ENCODE results near the gene AHRR.
"Not testable (repeated sequence)": the region's sequence is repeated elsewhere in the genome, so short reads cannot be mapped to it uniquely, and the experiment has no call there.

AHRR gene

DNA sequence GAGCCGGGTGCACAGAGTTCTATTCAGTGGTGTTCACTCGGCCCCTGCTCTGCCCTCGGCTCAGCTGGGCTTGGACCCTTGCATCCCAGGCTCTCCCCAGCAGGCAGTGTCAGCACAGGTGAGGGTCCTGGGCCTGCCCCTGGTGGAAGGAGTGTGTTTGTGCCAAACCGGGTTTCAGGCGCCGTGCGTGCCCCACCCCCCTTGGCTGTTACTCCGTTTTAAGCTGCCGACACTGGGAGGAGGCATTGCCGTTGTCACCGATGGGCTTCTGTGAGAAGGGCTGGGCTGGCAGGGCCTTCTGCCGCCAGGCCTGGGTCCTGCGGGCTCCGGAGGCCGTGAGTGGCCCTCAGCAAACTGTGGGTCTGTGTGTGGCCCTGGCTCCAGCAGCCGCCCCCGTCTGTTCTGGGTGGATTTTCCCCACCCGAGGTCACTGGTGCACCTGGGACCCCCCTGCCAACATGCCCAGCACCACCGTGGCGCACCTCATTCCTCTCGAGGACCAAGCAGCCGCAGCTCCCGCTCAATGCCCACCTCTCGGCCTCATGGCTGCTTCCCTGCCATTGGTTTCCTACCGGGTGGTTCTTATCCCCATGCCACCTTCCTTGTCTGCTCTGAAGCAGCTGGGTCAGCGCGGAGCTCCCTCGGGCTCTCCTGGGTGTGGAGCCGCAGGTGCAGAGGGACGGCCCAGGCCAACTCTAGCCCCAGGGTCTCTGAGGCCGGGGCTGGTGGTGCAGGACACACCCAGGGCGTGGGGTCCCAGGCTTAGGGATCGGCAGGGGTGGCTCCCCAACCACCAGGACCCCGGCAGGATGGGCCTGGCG, 77.2 kb downstream of the AHRR start:
- ATAC-seq = no peak

DNA sequence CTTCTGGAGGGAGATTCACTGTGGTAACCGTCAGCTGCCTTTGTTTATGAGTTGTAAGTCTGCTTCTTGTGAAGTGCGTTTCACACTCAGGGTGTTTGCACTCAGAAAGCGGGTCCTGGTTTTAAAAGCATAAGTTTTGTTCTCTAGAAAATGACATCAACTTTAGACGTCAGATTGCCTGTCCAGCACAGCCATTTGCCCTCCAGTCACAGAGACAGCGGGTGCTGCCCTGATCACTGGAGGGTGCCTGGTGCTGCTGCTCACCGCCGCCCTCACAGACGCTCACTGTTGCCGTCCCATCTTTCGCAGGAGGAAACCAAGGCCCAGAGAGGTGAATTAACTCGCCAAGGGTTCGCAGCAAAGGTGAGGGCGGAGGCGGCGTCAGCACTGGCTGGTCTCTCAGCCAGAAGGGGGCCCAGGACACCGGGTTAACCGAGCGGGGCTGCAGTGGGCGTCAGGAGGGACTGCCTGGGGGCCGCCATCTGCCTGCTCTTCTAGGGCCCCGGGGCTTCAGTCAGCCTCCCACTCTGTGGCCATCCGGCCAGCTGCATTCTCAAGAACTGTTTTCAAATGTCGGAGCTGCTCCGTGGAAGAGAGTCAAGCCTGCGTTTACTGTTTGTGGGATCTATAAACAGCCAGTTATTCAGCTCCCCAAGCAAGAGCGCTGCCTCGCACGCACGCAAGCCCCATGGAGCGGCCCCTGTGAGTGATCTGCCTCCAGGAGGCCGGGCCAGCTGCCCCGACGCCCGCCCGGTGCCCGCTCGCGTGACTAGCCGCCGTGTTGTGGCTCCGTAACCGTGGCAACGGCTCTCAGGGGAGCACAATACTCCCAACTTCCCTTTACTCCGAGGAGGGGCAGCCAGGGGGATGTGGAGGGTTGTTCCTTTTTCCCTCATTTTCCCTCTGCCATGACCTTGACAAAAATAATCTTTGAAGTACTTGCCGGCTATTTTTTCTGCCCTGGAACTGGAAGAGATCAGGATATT, 78.1 kb downstream of the AHRR start:
- peak; percentile 81 to 86 for ATAC-seq

DNA sequence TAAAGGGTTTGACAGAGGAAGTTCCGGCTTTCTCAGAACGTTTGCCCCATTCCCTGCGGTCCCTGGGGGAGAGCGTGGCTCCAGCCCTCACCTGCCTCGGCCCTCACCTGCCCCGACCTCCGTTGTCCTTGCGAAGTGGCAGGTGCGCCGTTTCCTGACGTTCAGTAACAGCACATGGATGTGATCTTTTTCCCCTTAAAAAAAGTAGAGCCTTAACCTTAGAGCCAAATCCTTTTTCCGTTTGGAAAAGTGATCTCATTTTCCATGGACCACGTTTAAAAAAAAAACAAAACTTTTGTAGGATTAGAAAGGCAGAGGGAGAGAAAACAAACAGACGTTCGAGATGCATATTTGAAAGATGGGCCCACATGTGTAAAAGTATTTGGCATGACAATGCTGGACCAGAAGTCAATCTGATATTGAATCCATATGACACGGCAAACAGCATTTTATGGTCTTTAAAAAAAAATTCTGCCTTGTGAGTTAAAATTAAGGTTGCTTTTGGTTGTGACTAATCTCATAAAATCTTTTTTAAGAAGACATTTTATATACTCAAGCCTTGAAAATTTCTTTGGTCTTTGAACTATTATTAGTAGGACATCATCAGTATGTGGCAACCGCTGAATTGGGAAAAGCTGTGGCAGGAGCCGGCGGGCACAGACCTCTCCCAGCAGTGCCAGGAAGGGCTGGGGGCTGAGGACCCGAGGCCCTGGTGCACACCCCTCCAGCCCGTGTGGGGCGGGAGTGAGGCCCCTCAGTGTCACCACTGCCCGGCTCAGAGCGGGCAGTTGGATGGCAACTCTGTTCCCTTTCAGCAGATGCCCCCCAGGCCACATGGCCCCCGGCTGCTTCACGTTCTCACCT, 79.0 kb downstream of the AHRR start:
- no peak for ATAC-seq

DNA sequence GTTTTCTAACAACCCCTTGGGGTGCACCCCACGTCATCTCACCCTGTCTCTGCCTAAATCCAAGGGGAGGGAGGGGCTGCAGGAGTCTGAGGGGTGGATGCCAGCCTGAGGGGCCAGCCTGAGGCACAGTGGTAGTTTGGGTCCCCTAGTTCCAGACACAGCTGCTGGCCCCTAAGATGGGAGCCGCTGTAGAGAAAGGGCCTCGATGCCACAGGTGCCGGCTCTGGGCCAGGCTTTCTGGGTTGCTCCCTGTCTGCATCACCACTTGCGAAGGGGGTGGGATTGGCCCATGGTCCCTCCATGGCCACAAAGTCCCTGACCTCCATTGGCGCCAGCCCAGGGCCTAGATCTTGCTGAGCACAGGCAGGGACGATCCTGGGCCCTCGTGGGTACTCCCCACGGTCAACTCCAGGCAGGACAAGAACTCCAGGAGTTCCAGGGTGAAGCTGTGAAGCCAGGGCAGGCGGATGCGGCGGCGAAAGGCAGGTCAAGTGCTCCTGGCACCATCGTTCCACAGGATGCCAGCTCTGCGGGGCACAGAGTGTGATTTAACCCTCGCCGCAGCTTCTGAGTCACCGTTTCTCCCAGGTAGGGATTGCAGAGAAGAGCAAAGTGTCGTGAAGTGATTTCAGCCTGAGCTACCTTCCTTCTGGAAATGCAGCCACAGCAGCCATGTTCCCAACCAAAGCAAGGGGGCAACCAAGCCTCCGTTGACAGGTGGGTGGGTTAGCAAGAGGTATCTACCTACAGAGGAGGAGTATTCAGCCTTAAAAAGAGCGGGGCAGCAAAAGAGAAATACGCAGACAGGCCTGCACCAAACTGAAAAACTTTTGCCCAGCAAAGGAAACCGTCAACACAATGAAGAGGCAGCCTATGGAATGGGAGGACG, 79.9 kb downstream of the AHRR start:
- no peak for ATAC-seq

DNA sequence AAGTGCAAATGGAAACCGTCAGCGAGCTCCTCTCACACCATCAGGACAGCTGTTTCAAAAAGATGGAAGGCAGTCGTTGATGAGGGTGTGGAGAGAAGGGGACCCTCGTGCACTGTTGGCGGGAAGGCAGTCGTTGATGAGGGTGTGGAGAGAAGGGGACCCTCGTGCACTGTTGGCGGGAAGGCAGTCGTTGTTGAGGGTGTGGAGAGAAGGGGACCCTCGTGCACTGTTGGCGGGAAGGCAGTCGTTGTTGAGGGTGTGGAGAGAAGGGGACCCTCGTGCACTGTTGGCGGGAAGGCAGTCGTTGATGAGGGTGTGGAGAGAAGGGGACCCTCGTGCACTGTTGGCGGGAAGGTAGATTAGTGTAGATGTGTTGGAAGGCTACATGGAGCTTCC, 80.7 kb downstream of the AHRR start:
- not testable (repeated sequence) for ATAC-seq

DNA sequence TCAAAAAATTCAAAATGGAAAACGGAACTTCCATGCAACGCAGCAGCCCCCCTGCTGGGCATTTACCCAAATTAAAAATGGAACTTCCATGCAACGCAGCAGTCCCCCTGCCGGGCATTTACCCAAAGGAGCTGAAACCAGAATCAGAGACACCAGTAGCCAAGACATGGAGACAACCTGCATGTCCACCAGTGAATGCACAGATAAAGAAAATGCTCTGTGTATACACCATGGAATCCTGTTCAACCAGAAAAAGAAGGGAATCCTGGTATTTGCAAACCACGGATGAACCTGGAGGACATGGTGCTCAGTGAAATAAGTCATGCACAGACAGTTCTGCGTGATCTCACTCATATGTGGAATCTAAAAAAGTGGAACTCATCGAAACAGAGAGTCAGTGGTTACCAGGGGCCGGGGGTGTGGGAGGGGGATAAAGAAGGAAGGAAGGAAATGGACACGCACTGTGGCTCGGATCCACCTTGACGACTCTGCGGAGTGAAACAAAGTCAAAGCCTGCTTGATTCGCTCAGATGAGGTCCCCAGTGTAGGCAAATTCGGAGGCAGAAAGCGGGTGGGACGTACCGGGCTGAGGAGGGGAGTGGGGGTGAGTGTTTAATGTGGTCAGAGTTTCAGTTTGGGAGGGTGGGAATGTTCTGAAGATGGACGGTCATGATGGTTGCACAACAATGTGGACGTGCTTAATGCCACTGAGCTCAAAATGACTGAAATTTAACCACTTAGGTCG, 81.3 kb downstream of the AHRR start:
- ATAC-seq = peak in 1 of 2 donors; percentile 14

DNA sequence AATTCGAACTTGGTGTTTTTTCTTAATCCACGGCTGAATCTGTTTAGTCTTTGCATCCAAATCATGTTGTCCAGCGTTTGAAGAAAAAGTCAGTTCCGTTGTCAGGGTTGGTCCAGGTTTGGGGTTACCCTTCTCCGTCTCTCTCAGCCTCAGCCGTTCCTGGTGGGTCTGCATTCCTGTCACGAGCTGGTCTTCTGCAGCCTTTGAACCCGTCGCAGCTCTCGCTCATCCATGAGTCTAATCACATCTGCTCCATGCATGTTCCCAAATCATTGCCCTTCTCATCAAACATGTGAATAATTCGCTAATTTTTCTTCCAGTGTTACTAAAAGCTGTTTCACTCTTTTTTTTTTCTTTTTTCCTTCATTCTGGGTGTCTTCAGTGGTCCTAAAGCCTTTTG, 82.5 kb downstream of the AHRR start:
- no peak for ATAC-seq

DNA sequence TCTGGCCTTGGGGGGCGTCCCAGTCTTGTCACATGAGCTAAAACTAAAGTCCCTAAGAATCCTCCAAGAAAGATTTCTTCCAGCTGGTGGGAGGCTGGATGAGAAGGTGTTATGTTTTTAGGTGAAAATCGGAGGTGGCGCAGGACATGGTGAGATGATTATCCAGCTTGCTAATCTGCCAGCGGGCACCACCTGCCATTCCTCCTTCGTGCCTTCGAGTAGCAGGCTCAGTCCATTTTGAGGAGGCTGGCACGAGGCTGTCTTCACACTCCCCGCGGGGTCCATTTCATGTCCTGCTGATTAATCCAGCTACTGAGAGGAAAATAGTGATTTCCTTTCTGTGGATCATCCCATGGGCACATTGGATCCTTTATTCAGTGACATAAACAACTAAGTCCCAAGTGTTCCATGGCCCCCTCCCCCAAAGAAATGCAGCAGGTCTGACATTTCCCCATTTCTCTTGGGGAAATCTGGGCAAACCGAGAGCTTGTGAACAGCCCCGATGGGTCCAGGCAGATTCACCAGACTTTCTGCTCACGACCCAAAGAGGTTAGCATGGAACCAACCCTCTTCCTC, 83.2 kb downstream of the AHRR start:
- ATAC-seq = no peak

DNA sequence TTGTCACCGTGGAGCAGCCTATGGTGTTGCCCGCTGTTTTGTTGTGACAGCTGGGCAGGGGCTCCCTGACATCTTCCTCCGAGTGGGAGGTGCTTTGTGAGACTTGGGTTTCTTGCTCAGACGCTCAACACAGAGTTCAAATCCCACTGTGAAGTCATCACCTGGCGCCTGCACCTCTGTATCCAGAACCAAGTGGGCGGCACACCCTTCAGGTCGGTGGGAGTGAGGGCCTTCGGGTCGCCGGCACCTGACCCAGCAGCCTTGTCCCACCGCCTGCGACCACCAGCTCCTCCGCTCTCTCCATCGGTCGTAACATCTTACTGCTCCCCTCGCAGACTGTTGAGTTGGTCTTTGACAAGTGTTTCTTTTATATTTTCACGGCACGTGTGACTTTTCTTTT, 83.9 kb downstream of the AHRR start:
- no peak for ATAC-seq

DNA sequence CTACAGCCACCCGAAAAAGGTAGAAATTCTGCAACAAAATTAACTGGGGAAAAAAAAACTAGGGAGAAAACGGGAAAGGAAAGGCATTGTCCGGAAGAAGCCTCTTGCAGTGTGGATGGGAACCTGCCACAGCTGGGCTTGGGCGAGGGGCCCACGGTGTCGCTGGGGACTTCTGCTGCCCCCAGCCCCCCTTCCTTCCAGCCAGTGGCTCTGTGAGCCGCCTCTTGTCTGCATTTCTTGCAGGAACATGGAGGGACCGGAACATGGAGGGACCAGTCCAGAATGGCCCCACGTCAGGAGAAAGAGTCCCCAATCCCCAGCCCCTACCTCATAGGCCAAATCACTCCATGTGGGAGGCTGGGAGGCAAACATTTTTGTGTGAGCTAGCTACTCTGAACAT, 84.5 kb downstream of the AHRR start:
- no peak for ATAC-seq

DNA sequence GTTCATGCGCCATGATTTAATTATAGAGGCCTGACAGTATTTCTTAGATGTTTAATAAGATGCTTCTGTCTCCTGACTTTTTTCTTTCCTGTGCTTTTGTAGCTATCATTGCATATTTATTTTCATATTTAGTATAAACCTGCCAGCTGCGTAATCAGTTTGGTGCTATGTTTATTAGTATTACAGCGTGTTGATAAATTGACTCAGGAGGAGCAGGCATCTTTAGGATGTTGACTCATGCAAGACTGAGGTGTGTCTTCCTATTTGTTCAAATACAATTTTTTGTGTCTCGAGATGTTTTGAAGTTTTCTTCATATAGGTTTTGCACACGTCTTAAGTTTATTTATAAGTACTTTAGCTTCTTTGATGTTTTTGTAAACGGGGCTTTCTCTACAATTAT, 85.5 kb downstream of the AHRR start:
- no peak for ATAC-seq

DNA sequence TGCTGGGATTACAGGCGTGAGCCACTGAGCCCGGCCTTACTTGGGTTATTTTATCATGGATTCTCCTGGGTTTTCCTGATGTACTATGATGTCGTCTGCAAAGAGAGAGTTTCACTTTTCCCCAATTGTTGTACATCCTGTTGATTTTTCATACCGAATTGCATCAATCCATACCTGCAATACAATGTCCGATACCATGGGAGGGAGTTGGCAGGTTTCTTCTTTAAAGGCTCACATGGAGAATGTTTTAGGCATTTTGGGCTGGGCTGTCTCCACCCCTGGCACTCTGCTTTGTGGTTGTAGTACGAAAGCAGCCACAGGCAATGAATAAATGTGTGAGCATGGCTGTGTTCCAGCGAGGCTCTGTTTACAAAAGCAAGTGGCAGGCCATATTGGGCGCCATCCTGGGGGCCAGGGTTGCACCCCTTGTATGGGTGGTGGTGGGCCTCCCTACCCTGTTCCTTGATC, 86.3 kb downstream of the AHRR start:
- no peak for ATAC-seq

DNA sequence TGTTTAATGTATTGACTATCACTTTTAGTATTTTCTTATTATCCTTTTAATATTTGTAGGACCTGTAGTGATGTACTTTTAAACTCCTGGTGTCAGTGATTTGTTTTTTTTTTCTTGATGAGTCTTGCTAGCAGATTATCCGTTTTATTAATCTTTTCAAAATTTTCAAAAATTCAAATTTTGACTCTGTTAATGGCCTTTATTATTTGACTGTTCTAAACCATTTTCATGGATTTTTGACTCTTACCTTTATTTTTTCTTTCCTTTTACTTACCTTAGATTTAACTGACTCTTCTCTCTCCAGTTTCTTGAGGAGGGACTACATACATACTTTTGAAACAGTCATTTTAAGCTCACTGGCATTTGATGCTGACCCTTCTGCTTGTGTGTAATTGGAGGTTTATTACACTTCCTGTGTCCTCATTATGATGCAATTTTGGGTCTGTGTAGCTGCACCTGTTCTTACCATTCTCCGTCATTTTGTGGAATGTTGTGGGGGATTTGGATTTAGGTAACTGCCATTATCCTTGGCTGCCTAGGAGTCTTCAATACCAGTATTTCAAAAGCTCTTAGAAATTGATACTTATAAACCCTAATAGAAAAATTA, 89.5 kb downstream of the AHRR start:
- no peak for ATAC-seq

DNA sequence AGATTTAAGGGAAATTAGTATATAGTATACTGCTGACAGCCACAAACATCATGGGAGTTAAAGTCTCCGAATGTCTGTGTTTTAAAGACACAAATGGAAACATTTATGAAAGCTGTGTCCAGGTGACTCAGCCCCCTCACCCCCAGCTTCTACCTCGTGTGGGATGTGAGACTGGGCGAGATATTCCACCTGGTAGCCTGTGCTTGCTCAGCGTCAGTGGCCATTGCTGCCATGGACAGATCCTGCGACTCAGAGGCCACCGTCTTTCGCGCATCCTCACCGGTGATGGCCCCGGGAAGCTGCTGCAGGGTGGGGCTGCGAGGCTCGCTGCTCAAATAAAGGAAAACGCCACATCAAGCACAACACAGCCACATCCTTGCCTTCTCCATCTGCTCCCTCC, 90.2 kb downstream of the AHRR start:
- ATAC-seq = peak; percentile 46 to 71

DNA sequence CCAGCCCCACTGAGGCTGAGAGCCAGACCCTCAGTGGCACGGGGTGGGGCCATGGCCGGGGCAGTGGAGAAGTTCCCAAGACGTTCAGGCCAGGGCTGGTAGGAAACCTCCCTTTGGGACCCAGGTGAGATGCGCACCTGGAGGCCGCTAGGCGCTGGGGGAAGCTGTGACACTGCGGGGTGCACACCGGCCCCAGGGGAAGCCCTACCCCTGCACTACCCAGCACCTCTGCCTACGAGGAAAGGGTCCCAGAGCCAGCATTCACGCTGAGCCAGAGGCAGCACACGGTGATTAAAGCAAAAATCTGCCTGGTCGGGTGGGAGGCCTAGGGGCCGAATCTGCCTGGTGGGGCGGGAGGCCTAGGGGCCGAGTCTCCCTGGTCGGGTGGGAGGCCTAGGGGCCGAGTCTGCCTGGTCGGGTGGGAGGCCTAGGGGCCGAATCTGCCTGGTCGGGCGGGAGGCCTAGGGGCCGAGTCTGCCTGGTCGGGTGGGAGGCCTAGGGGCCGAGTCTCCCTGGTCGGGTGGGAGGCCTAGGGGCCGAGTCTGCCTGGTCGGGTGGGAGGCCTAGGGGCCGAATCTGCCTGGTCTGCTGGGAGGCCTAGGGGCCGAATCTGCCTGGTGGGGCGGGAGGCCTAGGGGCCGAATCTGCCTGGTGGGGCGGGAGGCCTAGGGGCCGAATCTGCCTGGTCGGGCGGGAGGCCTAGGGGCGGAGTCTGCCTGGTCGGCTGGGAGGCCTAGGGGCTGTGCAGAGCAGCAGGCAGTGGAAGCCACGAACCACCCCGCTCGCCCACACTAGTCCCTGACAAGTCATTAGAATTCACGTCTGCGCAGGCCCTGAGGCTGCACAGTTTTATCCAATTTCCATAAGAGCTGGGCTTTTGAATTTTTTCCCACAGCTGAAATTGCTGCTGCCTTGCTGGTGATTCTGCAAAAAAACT, 93.7 kb downstream of the AHRR start:
- ATAC-seq = not testable (repeated sequence)

DNA sequence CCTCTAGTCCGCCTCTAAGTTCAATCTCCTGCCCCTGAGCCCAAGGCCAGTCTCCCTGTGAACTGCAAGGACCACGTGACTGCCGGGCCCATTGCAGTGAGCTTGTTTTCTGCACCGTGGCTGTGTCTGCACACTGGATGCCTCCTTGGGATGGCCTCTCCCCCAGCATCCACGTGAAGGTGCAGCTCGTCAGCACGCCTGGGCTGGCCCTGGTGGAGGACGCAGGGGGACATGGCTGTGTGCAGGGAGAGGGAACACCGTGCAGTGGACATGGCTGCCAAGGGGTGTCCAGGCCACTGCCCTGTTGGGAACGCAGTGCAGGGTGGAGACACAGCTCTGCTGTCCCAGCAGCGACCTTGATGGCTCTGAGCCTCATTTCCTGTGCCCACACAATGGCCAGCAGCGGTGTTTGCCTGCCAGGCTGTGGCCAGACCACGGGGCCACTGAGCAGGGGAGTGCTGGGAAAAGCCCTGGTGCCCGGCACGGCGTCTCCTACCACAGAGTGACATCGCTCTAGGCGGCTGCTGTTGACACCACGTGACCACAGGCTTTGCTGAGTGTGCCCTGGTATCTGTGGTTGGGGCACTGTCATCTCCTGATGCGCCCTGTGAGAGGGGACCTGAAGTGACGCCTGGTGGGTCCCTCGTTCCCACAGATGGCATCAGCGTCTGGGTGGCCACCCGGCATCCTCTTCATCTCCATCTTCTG, 94.6 kb downstream of the AHRR start:
- ATAC-seq = no peak

DNA sequence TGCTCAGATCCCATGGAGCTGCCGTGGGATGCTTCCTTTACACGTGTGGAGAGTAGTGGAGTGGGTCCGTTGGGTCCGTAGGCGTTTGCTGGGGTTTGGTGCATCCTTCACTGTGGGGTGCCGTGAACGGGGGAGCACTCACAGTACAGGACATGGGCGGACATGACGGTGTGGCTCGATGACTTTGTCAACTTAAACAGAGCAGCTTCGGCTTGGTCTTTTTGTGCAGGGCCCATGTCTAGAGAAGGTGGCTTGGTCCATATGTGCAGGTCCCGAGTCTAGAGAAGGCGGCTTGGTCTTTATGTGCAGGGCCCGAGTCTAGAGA, 95.1 kb downstream of the AHRR start:
- ATAC-seq = no peak

All from activated CD4-positive, CD25-positive, alpha-beta regulatory T cell treated with anti-CD3 and anti-CD28 coated beads, Interleukin-2, amount 50 U/mL, for 24 hours (primary cell).